ENCODE data around the gene APOE. TPM values are rescaled to one million over a fixed set of nuclear protein-coding genes. Genes with fewer than 3 reads are reported as not detected.

APOE gene
- total and polyA plus RNA-seq, 2 of the 8 experiments (the other 6 are each of a cell fraction or from before 2014, with no cell fraction given) = 629 to 1,258 TPM

GRCh38 chr19:44887648-44888047, 17.9 kb upstream of the APOE start:
- no peak overlapping the region for H3K56ac ChIP-seq (replicated peaks; ENCODE audit: insufficient read length, low read depth, low read length)

More at GRCh38 chr19:44887648-44888047, 17.9 kb upstream of the APOE start:
- H2AFZ ChIP-seq (ENCODE audit: low read length) = no peak overlapping the region
- WGBS, 2 experiments (ENCODE audit: extremely low coverage in 1 of 2, insufficient coverage in 1 of 2, insufficient read length in 1 of 2, insufficient replicate concordance in 2 of 2, low coverage in 1 of 2, low lambda C conversion rate in 2 of 2, missing lambda C conversion rate in 1 of 2) = 90% methylated on average over 4 of the region's 4 CpGs; no CpG with 5 or more reads in 1 of the 2 experiments
- H3K79me2 ChIP-seq (ENCODE audit: control insufficient read depth in 1 of 2, insufficient read depth in 2 of 2, low read length in 2 of 2) = peaks cover 7 to 12% of the 10 kb centered on the region in 2 experiments
- H3K36me3 ChIP-seq (ENCODE audit: control insufficient read depth in 2 of 4, insufficient read depth in 4 of 4, low read length in 3 of 4) = peaks cover 8 to 48% (median 15%) of the 10 kb centered on the region in 4 experiments; a peak in 6 of 8 replicates
- H3K9ac ChIP-seq (replicated peaks in 1 of 4; ENCODE audit: extremely low read depth in 1 of 4, low read depth in 3 of 4, low read length in 3 of 4) = no peak overlapping the region
- H3K79me1 ChIP-seq (ENCODE audit: low read depth, low read length) = peaks cover 11% of the 10 kb centered on the region
- H2BK5ac ChIP-seq (ENCODE audit: low read depth, low read length) = no peak overlapping the region
- no peak for FAIRE-seq
- H3K18ac ChIP-seq (ENCODE audit: extremely low read depth, low read length) = no peak overlapping the region
- no peak overlapping the region for H4K8ac ChIP-seq (ENCODE audit: extremely low read depth, insufficient read depth, low read length)
- no peak overlapping the region for H3K27ac ChIP-seq (ENCODE audit: low read depth, low read length)
- no peak overlapping the region for H4K91ac ChIP-seq (replicated peaks; ENCODE audit: insufficient read length, low read length)
- ChIA-PET CTCF (ENCODE audit: partially characterized antibody) (interaction anchor here (1.5 kb wide), 1 partner anchor 37 kb away, joined by 4 read pairs; no protein-coding TSS in a partner anchor), POLR2A (ENCODE audit: partially characterized antibody) (interaction anchor here (0.7 to 1.3 kb wide), 9 partner anchors 9 to 123 kb away, joined by 3 to 6 read pairs (median 3); no protein-coding TSS in a partner anchor)
- H2BK120ac ChIP-seq (replicated peaks; ENCODE audit: low read depth, low read length) = no peak overlapping the region
- no peak overlapping the region for H4K5ac ChIP-seq (ENCODE audit: insufficient read length, low read depth, low read length)
- peaks cover 9 to 12% of the 10 kb centered on the region in 2 experiments for H4K20me1 ChIP-seq (replicated peaks in 1 of 2; ENCODE audit: control insufficient read depth in 1 of 2, insufficient read depth in 2 of 2, low read length in 2 of 2)
- H2AK5ac ChIP-seq (ENCODE audit: low read depth, low read length) = no peak overlapping the region
- H3K4me2 ChIP-seq (ENCODE audit: insufficient read depth in 1 of 2, low read depth in 2 of 2, low read length in 2 of 2) = no peak overlapping the region
- peaks cover 5 to 9% (median 7%) of the 10 kb centered on the region in 4 experiments for H3K4me1 ChIP-seq (replicated peaks in 1 of 4; ENCODE audit: control insufficient read depth in 3 of 4, insufficient read depth in 4 of 4, low read length in 3 of 4)
- no peak overlapping the region for H3K14ac ChIP-seq (ENCODE audit: insufficient read length)
- TF ChIP-seq SP4 (IDR thresholded peaks at IDR 0.05; ENCODE audit: low read length) = no peak
- no peak for DNase-seq (ENCODE audit: low read depth in 1 of 2, low spot score in 2 of 2)
- H3K27me3 ChIP-seq (replicated peaks in 1 of 4; ENCODE audit: control insufficient read depth in 3 of 4, extremely low read depth in 1 of 4, insufficient read depth in 3 of 4, low read length in 3 of 4) = no peaks in the 10 kb centered on the region
- no peak overlapping the region for H3K23ac ChIP-seq (ENCODE audit: insufficient read length)
- no peaks in the 10 kb centered on the region for H3K9me3 ChIP-seq (ENCODE audit: insufficient read depth in 2 of 2, low read depth in 1 of 2, low read length in 1 of 2)
- no peak overlapping the region for H3K4ac ChIP-seq (replicated peaks; ENCODE audit: insufficient read length, low read depth, low read length)
- H2BK12ac ChIP-seq (ENCODE audit: low read depth, low read length) = no peak overlapping the region
- H2BK15ac ChIP-seq (ENCODE audit: low read length) = no peak overlapping the region
- no peak overlapping the region for H3K4me3 ChIP-seq (ENCODE audit: extremely low read depth in 1 of 4, insufficient read depth in 2 of 4, low read depth in 3 of 4, low read length in 4 of 4)
- no peak overlapping the region for H2BK20ac ChIP-seq (ENCODE audit: low read length)
- H3K23me2 ChIP-seq (ENCODE audit: low read depth, low read length) = peaks cover 17% of the 10 kb centered on the region

All from H1 (cell line).